CD14-positive monocyte (primary cell): Measurements from ENCODE around the gene IL17RA. TPM values are rescaled to one million over a fixed set of nuclear protein-coding genes. Genes with fewer than 3 reads are reported as not detected.

Source experiments
- DNase-seq, 3 donors: peaks; one replicate each; pipeline ENCODE4 v3.0.0-alpha.2; 2011 to 2022
- H2AFZ ChIP-seq: 2 replicates; pipeline ENCODE4 v1.6.0; 2012; ENCODE audit warnings: mild to moderate bottlenecking, low read depth, low read length, inconsistent platforms; ENCODE audit not compliant: insufficient read depth, poor library complexity, severe bottlenecking
- H3K27ac ChIP-seq, 2 donors: 1 replicate in 1 of 2; 2 replicates in 1 of 2; pipeline ENCODE4 v1.5.1; 2012 to 2013; ENCODE audit warnings: low read length in 2 of 2, control low read depth in 1 of 2, inconsistent platforms in 1 of 2, low read depth in 1 of 2, mild to moderate bottlenecking in 1 of 2
- H3K27me3 ChIP-seq, 2 donors: one replicate each; pipeline versions ENCODE4 v1.6.0 to v1.6.1; 2011 to 2013; ENCODE audit warnings: low read length in 2 of 2; ENCODE audit not compliant: control insufficient read depth in 2 of 2, insufficient read depth in 2 of 2
- H3K36me3 ChIP-seq, 2 donors: replicated peaks in 1 of 2; 1 replicate in 1 of 2; 2 replicates in 1 of 2; pipeline versions ENCODE4 v1.5.1 to v1.6.1; 2012 to 2013; ENCODE audit warnings: low read length in 2 of 2, control low read depth in 1 of 2, inconsistent platforms in 1 of 2, mild to moderate bottlenecking in 1 of 2; ENCODE audit not compliant: insufficient read depth in 2 of 2, control insufficient read depth in 1 of 2
- H3K4me1 ChIP-seq, 2 donors: 1 replicate in 1 of 2; 2 replicates in 1 of 2; pipeline versions ENCODE4 v1.5.1 to v1.6.1; 2012 to 2013; ENCODE audit warnings: low read length in 2 of 2, control low read depth in 1 of 2, inconsistent platforms in 1 of 2, mild to moderate bottlenecking in 1 of 2, moderate library complexity in 1 of 2; ENCODE audit not compliant: insufficient read depth in 2 of 2, control insufficient read depth in 1 of 2
- H3K4me2 ChIP-seq: replicated peaks from 2 replicates; pipeline ENCODE3; 2012; ENCODE audit warnings: low read length, moderate library complexity, mild to moderate bottlenecking; ENCODE audit not compliant: poor library complexity, severe bottlenecking; ENCODE audit errors: extremely low read depth
- H3K4me3 ChIP-seq, 3 experiments: fragments of 200-600 bp in 1 of 3; sonication (generic) in 1 of 3; replicated peaks in 1 of 3; 1 replicate in 2 of 3; 2 replicates in 1 of 3; pipeline ENCODE4 v1.5.1; 2011 to 2013; ENCODE audit warnings: low read length in 3 of 3, mild to moderate bottlenecking in 3 of 3, control low read depth in 2 of 3, low read depth in 2 of 3, inconsistent platforms in 1 of 3, moderate library complexity in 1 of 3
- H3K79me2 ChIP-seq: 2 replicates; pipeline ENCODE4 v1.6.0; 2012; ENCODE audit warnings: mild to moderate bottlenecking, control low read depth, inconsistent platforms, low read length, moderate library complexity; ENCODE audit not compliant: insufficient read depth
- H3K9ac ChIP-seq: 2 replicates; pipeline ENCODE4 v1.6.0; 2017; ENCODE audit warnings: low read length, mild to moderate bottlenecking; ENCODE audit not compliant: insufficient read depth, poor library complexity, severe bottlenecking
- H3K9me3 ChIP-seq, 2 donors: replicated peaks in 1 of 2; 1 replicate in 1 of 2; 2 replicates in 1 of 2; pipeline versions ENCODE4 v1.5.1 to v1.6.1; 2012 to 2013; ENCODE audit warnings: low read length in 2 of 2, control low read depth in 1 of 2; ENCODE audit not compliant: control insufficient read depth in 1 of 2, insufficient read depth in 1 of 2
- H4K20me1 ChIP-seq: 2 replicates; pipeline ENCODE4 v1.6.0; 2012; ENCODE audit warnings: mild to moderate bottlenecking, low read length, control low read depth, moderate library complexity; ENCODE audit not compliant: insufficient read depth
- H3K27ac Mint-ChIP-seq, 7 donors: one replicate each; pipeline ENCODE4 v1.8.0; 2020; ENCODE audit warnings: mild to moderate bottlenecking in 7 of 7, mixed read lengths in 7 of 7, moderate library complexity in 6 of 7, inconsistent platforms in 2 of 7
- H3K27me3 Mint-ChIP-seq, 3 donors: one replicate each; pipeline ENCODE4 v1.8.0; 2021 to 2022; ENCODE audit warnings: low read depth in 3 of 3, mild to moderate bottlenecking in 3 of 3, mixed read lengths in 3 of 3, moderate library complexity in 3 of 3, inconsistent platforms in 1 of 3
- H3K36me3 Mint-ChIP-seq, 2 donors: one replicate each; pipeline ENCODE4 v1.8.0; 2020; ENCODE audit warnings: mixed read lengths in 2 of 2, inconsistent platforms in 1 of 2, mild to moderate bottlenecking in 1 of 2
- H3K4me1 Mint-ChIP-seq: one replicate; pipeline ENCODE4 v1.8.0; 2020; ENCODE audit warnings: mild to moderate bottlenecking, mixed read lengths
- H3K4me3 Mint-ChIP-seq, 2 donors: one replicate each; pipeline ENCODE4 v1.8.0; 2020; ENCODE audit warnings: mild to moderate bottlenecking in 2 of 2, mixed read lengths in 2 of 2, moderate library complexity in 1 of 2
- H3K9me3 Mint-ChIP-seq, 7 donors: one replicate each; pipeline ENCODE4 v1.8.0; 2020 to 2022; ENCODE audit warnings: mixed read lengths in 7 of 7, mild to moderate bottlenecking in 6 of 7, moderate library complexity in 6 of 7, inconsistent platforms in 2 of 7
- CTCF ChIP-seq: fragments of 200-600 bp; IDR thresholded peaks from one replicate; pipeline ENCODE4 v1.8.0; 2022; ENCODE audit warnings: antibody characterized with exemption, mild to moderate bottlenecking
- WGBS: methylation state at CpG from one replicate; pipeline ENCODE4 v1.1.5; 2013; ENCODE audit warnings: missing lambda C conversion rate; ENCODE audit not compliant: insufficient coverage; 5-methylcytosine and 5-hydroxymethylcytosine counted together
- intact Hi-C, 2 donors: fragments of 100-400 bp; cut with micrococcal nuclease; formaldehyde crosslinking; loops; one replicate each; pipeline versions ENCODE4 v1.15.0 to v1.15.1; 2023
- polyA plus RNA-seq, 3 donors: library from polyadenylated mRNA; depleted of rRNA in 1 of 3; unstranded in 2 of 3; stranded (reverse) in 1 of 3; fragments of 300-500 nt in 2 of 3; fragments of >200 nt in 1 of 3; fragmentation: Illumina TruSeq in 2 of 3; gene quantifications; 1 replicate in 2 of 3; 2 replicates in 1 of 3; pipeline ENCODE4 v1.2.3, GENCODE V29; 2012 to 2021

Gene IL17RA
- polyA plus RNA-seq, 3 donors, result 68.3 to 118 (median 96.7) TPM

- Histone ChIP-seq H3K36me3 (peaks cover 78 to 88% of the 10 kb centered on the region in 2 donors), H3K4me1 (peaks cover 100% of the 10 kb centered on the region in 2 donors), H3K9ac (no peak overlapping the region), H2AFZ (no peak overlapping the region), H4K20me1 (peaks cover 88% of the 10 kb centered on the region), H3K4me2 (peak overlapping the region; percentile 54), H3K79me2 (peaks cover 92% of the 10 kb centered on the region), H3K27ac (peak overlapping the region; percentile 80 to 87), H3K27me3 (no peaks in the 10 kb centered on the region), H3K4me3 (peak overlapping the region in 1 of 3 experiments; percentile 57), H3K9me3 (no peaks in the 10 kb centered on the region)
- peaks cover 0 to 3% (median 0%) of the 10 kb centered on the region in 7 donors for H3K9me3 Mint-ChIP-seq
- peak overlapping the region; percentile 78 to 97 (median 94) for H3K27ac Mint-ChIP-seq
- H3K27me3 Mint-ChIP-seq, result peaks cover 0 to 2% (median 2%) of the 10 kb centered on the region in 3 donors
- intact Hi-C loops, result loop anchor here (2.0 to 10.0 kb wide), 4 partner anchors 14 to 674 kb away; partner anchors contain the start of gene BID (in 1 of the 2)
- DNase-seq, result no peak
- H3K4me3 Mint-ChIP-seq, result peak overlapping the region; percentile 51 to 75
- TF ChIP-seq CTCF, result no peak
- peaks cover 94% of the 10 kb centered on the region for H3K4me1 Mint-ChIP-seq
- peaks cover 72 to 91% of the 10 kb centered on the region in 2 donors for H3K36me3 Mint-ChIP-seq
- 19% methylated on average over 6 of the region's 6 CpGs for WGBS
Measured at GRCh38 chr22:17100621-17101020, 15.8 kb downstream of the IL17RA start.

- Mint-ChIP-seq H3K27me3 (peaks cover 0 to 2% (median 2%) of the 10 kb centered on the region in 3 donors), H3K4me3 (peak overlapping the region; percentile 34 to 48), H3K4me1 (peaks cover 94% of the 10 kb centered on the region), H3K27ac (peak overlapping the region; percentile 78 to 97 (median 94)), H3K36me3 (peaks cover 76 to 91% of the 10 kb centered on the region in 2 donors), H3K9me3 (peaks cover 0 to 3% (median 0%) of the 10 kb centered on the region in 7 donors)
- Histone ChIP-seq H2AFZ (no peak overlapping the region), H3K27me3 (no peaks in the 10 kb centered on the region), H3K4me1 (peaks cover 100% of the 10 kb centered on the region in 2 donors), H3K27ac (peak overlapping the region; percentile 80 to 87), H3K4me3 (peak overlapping the region in 1 of 3 experiments; percentile 57), H3K9ac (peak overlapping the region; percentile 6), H3K79me2 (peaks cover 81% of the 10 kb centered on the region), H3K9me3 (no peaks in the 10 kb centered on the region), H3K36me3 (peaks cover 84 to 91% of the 10 kb centered on the region in 2 donors), H4K20me1 (peaks cover 80% of the 10 kb centered on the region), H3K4me2 (peak overlapping the region; percentile 54)
- TF ChIP-seq CTCF, result no peak
- 67% methylated on average over 12 of the region's 14 CpGs for WGBS
- peak; percentile 57 to 82 (median 65) for DNase-seq
- intact Hi-C loops, result loop anchor here (2.0 to 10.0 kb wide), 4 partner anchors 15 to 673 kb away; partner anchors contain the start of gene BID (in 1 of the 2)
Measured at GRCh38 chr22:17101475-17102296, 16.9 kb downstream of the IL17RA start.
